CD4-positive, alpha-beta T cell treated with Interferon alpha-2 for 1 hour (primary cell): Measurements from ENCODE around the gene SLCO1C1.
"Not testable (repeated sequence)": the region's sequence is repeated elsewhere in the genome, so short reads cannot be mapped to it uniquely, and the experiment has no call there.

Experiments
- DNase-seq, 2 donors: peaks; one replicate each; pipeline ENCODE4 v3.0.0-alpha.2; 2020 to 2022

Gene SLCO1C1

GRCh38 chr12:20695232-20695631, at the start of gene SLCO1C1:
Gene SLCO1C1 (plus strand): TSS chr12:20695332. CDS start chr12:20699577, 4,245 bp downstream.
- DNase-seq: no peak

- DNase-seq: no peak
Measured at GRCh38 chr12:20646239-20646827, 48.8 kb upstream of the SLCO1C1 start.

GRCh38 chr12:20653871-20654270, 41.3 kb upstream of the SLCO1C1 start:
- DNase-seq: no peak

GRCh38 chr12:20656600-20656999, 38.5 kb upstream of the SLCO1C1 start:
- DNase-seq: no peak

- DNase-seq: no peak
Measured at GRCh38 chr12:20657496-20657895, 37.6 kb upstream of the SLCO1C1 start.

- no peak for DNase-seq
Measured at GRCh38 chr12:20681334-20681733, 13.8 kb upstream of the SLCO1C1 start.

- DNase-seq: no peak
Measured at GRCh38 chr12:20696181-20696905, 1.2 kb downstream of the SLCO1C1 start.

- no peak for DNase-seq
Measured at GRCh38 chr12:20701106-20701505, 6.0 kb downstream of the SLCO1C1 start.

- no peak for DNase-seq
Measured at GRCh38 chr12:20704860-20705259, 9.7 kb downstream of the SLCO1C1 start.

- DNase-seq: no peak
Measured at GRCh38 chr12:20711846-20712245, 16.7 kb downstream of the SLCO1C1 start.

- DNase-seq: no peak
Measured at GRCh38 chr12:20716037-20716436, 20.9 kb downstream of the SLCO1C1 start.

GRCh38 chr12:20716985-20717384, 21.9 kb downstream of the SLCO1C1 start:
- no peak for DNase-seq

GRCh38 chr12:20718294-20718693, 23.2 kb downstream of the SLCO1C1 start:
- no peak for DNase-seq

- no peak for DNase-seq
Measured at GRCh38 chr12:20722142-20722541, 27.0 kb downstream of the SLCO1C1 start.

GRCh38 chr12:20731274-20731673, 36.1 kb downstream of the SLCO1C1 start:
- no peak for DNase-seq

GRCh38 chr12:20740972-20741371, 45.8 kb downstream of the SLCO1C1 start:
- no peak for DNase-seq

GRCh38 chr12:20748198-20748597, 53.1 kb downstream of the SLCO1C1 start:
- DNase-seq: no peak

GRCh38 chr12:20751046-20751445, 55.9 kb downstream of the SLCO1C1 start:
- DNase-seq: no peak

- no peak for DNase-seq
Measured at GRCh38 chr12:20777420-20777819, 82.3 kb downstream of the SLCO1C1 start.

- no peak for DNase-seq
Measured at GRCh38 chr12:20778969-20779368, 83.8 kb downstream of the SLCO1C1 start.

- DNase-seq: not testable (repeated sequence)
Measured at GRCh38 chr12:20779971-20780370, 84.8 kb downstream of the SLCO1C1 start.

- not testable (repeated sequence) for DNase-seq
Measured at GRCh38 chr12:20783796-20784357, 88.7 kb downstream of the SLCO1C1 start.

GRCh38 chr12:20792971-20793370, 97.8 kb downstream of the SLCO1C1 start:
- no peak for DNase-seq

- no peak for DNase-seq
Measured at GRCh38 chr12:20798554-20798953, 103.4 kb downstream of the SLCO1C1 start.
